Activated CD8-positive, alpha-beta memory T cell treated with anti-CD3 and anti-CD28 coated beads, Interleukin-2, amount 50 U/mL, for 4 hours (primary cell): ENCODE measurements around the gene HTR7.
A peak's percentile ranks its signal among the peaks of the same experiment; 100 is the strongest.

Source experiments
- DNase-seq: peaks from one replicate; pipeline ENCODE4 v3.0.0-alpha.2; 2020

HTR7 gene

GRCh38 chr10:90800232-90800796 is 57.5 kb downstream of the HTR7 start:
- DNase-seq, result no peak

GRCh38 chr10:90799172-90799571 is 58.7 kb downstream of the HTR7 start:
- DNase-seq, result no peak

GRCh38 chr10:90798482-90798881 is 59.4 kb downstream of the HTR7 start:
- no peak for DNase-seq

GRCh38 chr10:90790422-90790821 is 67.4 kb downstream of the HTR7 start:
- no peak for DNase-seq

- no peak for DNase-seq
Observed at GRCh38 chr10:90788968-90789367, 68.9 kb downstream of the HTR7 start.

GRCh38 chr10:90788199-90788491 is 69.7 kb downstream of the HTR7 start:
- no peak for DNase-seq

GRCh38 chr10:90787393-90788198 is 70.2 kb downstream of the HTR7 start:
- no peak for DNase-seq

- DNase-seq, result no peak
Observed at GRCh38 chr10:90785782-90786181, 72.1 kb downstream of the HTR7 start.

GRCh38 chr10:90784771-90785170 is 73.1 kb downstream of the HTR7 start:
- DNase-seq, result no peak

- no peak for DNase-seq
Observed at GRCh38 chr10:90780488-90780887, 77.4 kb downstream of the HTR7 start.

GRCh38 chr10:90779548-90779947 is 78.3 kb downstream of the HTR7 start:
- no peak for DNase-seq

GRCh38 chr10:90777621-90778020 is 80.2 kb downstream of the HTR7 start:
- DNase-seq, result no peak

- DNase-seq, result no peak
Observed at GRCh38 chr10:90775351-90776028, 82.3 kb downstream of the HTR7 start.

GRCh38 chr10:90769946-90770841 is 87.6 kb downstream of the HTR7 start:
- DNase-seq, result no peak

- peak; percentile 35 for DNase-seq
Observed at GRCh38 chr10:90751107-90751997, 106.5 kb downstream of the HTR7 start.

- DNase-seq, result no peak
Observed at GRCh38 chr10:90746829-90747228, 111.0 kb downstream of the HTR7 start.

- DNase-seq, result no peak
Observed at GRCh38 chr10:90745565-90745964, 112.3 kb downstream of the HTR7 start.

GRCh38 chr10:90743291-90743690 is 114.5 kb downstream of the HTR7 start:
- DNase-seq, result no peak

- DNase-seq, result no peak
Observed at GRCh38 chr10:90741926-90742565, 115.8 kb downstream of the HTR7 start.

- DNase-seq, result no peak
Observed at GRCh38 chr10:90740265-90740664, 117.6 kb downstream of the HTR7 start.

- DNase-seq, result no peak
Observed at GRCh38 chr10:90738885-90739284, 119.0 kb downstream of the HTR7 start.

- DNase-seq, result no peak
Observed at GRCh38 chr10:90734415-90734814, 123.4 kb downstream of the HTR7 start.
